Endothelial cell (in vitro differentiated cells): ENCODE measurements around the gene FDXACB1. TPM values are rescaled to one million over a fixed set of nuclear protein-coding genes. Genes with fewer than 3 reads are reported as not detected.

Experiments
- DNase-seq: peaks from one replicate; pipeline ENCODE4 v3.0.0; 2021; ENCODE audit warnings: low spot score
- H3K27ac Mint-ChIP-seq: one replicate; pipeline ENCODE4 v1.8.0; 2021; ENCODE audit warnings: mixed read lengths, inconsistent platforms; ENCODE audit not compliant: unreplicated experiment
- H3K27me3 Mint-ChIP-seq: one replicate; pipeline ENCODE4 v1.8.0; 2021; ENCODE audit warnings: mild to moderate bottlenecking, moderate library complexity, mixed read lengths, inconsistent platforms; ENCODE audit not compliant: unreplicated experiment
- H3K36me3 Mint-ChIP-seq: one replicate; pipeline ENCODE4 v1.8.0; 2021; ENCODE audit warnings: mild to moderate bottlenecking, low read depth, mixed read lengths, inconsistent platforms; ENCODE audit not compliant: unreplicated experiment
- H3K4me1 Mint-ChIP-seq: one replicate; pipeline ENCODE4 v1.8.0; 2021; ENCODE audit warnings: mild to moderate bottlenecking, mixed read lengths, inconsistent platforms; ENCODE audit not compliant: unreplicated experiment
- H3K4me3 Mint-ChIP-seq: one replicate; pipeline ENCODE4 v1.8.0; 2021; ENCODE audit warnings: mild to moderate bottlenecking, mixed read lengths, inconsistent platforms; ENCODE audit not compliant: unreplicated experiment
- H3K9me3 Mint-ChIP-seq: one replicate; pipeline ENCODE4 v1.8.0; 2021; ENCODE audit warnings: mixed read lengths, inconsistent platforms; ENCODE audit not compliant: unreplicated experiment
- total RNA-seq: library from RNA; stranded (reverse); fragmentation: NEBNext Ultra II Directional; extraction: Animal tissue kit (Norgen Biotek cat#: 25700); gene quantifications from one replicate; pipeline ENCODE4 v1.2.1, GENCODE V29; 2021; ENCODE audit not compliant: unreplicated experiment
- TF ChIP-seq, protein P1 (sequence below): fragments of 200-600 bp; sonication (generic); IDR thresholded peaks from one replicate; pipeline ENCODE4 v1.5.0; 2021; ENCODE audit warnings: antibody characterized with exemption; ENCODE audit not compliant: unreplicated experiment

Gene FDXACB1
- total RNA-seq, 1 donor from 2014 or later, result 1.4 TPM

DNA sequence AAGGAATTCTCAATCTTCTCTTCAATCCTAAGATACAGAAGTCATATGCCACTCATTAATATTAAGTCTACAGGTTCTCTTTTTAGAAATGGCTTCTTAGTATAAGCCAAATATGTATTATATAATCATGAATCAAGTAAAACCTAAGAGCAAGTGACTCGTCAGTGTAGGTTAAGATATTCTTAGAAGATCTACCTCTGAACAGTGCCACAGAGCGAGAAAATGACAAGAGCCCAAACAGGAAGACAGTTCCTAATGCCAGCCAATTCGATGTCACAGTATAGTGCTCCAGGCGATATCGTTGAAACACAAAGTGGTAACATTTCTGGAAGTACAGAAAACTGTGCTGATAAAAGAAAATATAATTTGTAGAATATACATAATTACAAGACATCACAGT is 40.9 kb downstream of the FDXACB1 start:
- H3K27ac Mint-ChIP-seq, result no peak overlapping the region

DNA sequence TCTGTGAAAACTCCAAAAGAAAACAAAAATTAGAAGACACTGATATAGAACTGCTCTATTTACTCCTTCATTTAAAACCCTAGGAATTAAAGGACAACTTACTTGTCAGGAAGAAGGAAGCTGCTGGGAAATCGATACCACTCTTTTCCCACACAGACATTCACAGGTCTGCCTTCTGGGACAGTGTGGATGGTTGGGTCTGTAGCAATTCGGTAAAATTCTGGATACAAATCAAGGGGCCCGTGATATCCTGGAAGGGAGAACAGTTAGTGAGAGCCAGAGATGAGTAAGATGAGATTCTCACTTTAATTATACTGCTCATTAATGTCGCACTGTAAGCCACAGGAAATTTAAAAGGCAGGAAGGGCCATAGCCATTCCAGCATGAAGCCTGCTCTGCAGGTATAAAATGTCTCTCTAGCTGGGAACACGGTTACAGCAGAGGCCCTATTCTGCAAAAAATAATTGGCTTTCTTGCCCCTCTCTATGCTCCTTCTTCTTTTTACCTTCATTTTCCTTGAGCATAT is 41.5 kb downstream of the FDXACB1 start:
- Mint-ChIP-seq H3K9me3 (no peaks in the 10 kb centered on the region), H3K4me1 (no peaks in the 10 kb centered on the region), H3K27me3 (peaks cover 3% of the 10 kb centered on the region), H3K4me3 (no peak overlapping the region), H3K27ac (no peak overlapping the region), H3K36me3 (peaks cover 4% of the 10 kb centered on the region)
- no peak for DNase-seq
- TF ChIP-seq, protein P1, sequence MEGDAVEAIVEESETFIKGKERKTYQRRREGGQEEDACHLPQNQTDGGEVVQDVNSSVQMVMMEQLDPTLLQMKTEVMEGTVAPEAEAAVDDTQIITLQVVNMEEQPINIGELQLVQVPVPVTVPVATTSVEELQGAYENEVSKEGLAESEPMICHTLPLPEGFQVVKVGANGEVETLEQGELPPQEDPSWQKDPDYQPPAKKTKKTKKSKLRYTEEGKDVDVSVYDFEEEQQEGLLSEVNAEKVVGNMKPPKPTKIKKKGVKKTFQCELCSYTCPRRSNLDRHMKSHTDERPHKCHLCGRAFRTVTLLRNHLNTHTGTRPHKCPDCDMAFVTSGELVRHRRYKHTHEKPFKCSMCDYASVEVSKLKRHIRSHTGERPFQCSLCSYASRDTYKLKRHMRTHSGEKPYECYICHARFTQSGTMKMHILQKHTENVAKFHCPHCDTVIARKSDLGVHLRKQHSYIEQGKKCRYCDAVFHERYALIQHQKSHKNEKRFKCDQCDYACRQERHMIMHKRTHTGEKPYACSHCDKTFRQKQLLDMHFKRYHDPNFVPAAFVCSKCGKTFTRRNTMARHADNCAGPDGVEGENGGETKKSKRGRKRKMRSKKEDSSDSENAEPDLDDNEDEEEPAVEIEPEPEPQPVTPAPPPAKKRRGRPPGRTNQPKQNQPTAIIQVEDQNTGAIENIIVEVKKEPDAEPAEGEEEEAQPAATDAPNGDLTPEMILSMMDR, result no peak

More for the DNA sequence above, 40.9 kb downstream of the FDXACB1 start:
- H3K4me3 Mint-ChIP-seq, result no peak overlapping the region
- H3K4me1 Mint-ChIP-seq, result no peaks in the 10 kb centered on the region
- peaks cover 3% of the 10 kb centered on the region for H3K27me3 Mint-ChIP-seq
- no peaks in the 10 kb centered on the region for H3K9me3 Mint-ChIP-seq
- DNase-seq, result no peak
- TF ChIP-seq, protein P1, result no peak
- peaks cover 4% of the 10 kb centered on the region for H3K36me3 Mint-ChIP-seq

DNA sequence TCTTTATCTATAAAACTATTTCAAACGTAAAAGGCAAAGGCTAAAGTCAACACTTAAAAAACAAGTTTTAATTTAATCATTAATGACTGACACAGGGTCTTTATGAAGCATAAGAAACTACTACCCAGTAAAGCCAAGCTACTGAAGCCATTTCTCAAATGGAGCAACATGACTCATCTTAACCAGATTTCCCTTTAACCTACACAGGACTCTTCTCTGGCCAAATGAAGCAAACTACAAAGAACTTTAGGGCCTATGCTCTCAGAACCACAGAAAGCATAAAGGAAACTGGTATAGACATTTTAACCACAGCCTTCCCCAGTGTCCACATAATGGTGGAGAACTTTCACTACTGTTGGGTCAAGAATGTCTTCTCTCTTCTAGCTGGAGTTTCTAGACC is 42.2 kb downstream of the FDXACB1 start:
- Mint-ChIP-seq H3K9me3 (no peaks in the 10 kb centered on the region), H3K36me3 (peaks cover 4% of the 10 kb centered on the region), H3K4me1 (no peaks in the 10 kb centered on the region), H3K27me3 (peaks cover 3% of the 10 kb centered on the region), H3K4me3 (no peak overlapping the region), H3K27ac (no peak overlapping the region)
- TF ChIP-seq, protein P1, result no peak
- no peak for DNase-seq

DNA sequence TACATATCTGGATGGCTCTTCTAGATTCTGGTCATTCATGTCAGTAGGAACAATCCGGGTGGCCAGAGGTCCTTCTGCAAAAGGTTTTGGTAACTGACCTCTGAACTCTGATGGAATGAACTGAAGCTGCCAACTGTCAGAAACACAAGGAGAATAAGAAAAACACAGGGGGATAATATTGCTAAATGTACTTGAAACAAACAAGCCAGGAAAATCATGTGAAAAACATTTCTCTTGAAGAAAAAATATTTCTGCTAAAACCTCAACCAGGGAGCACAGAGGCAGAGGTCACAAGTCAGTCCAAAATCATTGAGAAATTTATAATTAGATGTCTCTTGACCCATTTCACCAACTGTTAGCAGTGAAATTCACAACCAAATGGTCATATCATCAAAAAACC is 42.8 kb downstream of the FDXACB1 start:
- Mint-ChIP-seq H3K27ac (no peak overlapping the region), H3K4me1 (no peaks in the 10 kb centered on the region), H3K36me3 (peaks cover 4% of the 10 kb centered on the region), H3K4me3 (no peak overlapping the region), H3K9me3 (no peaks in the 10 kb centered on the region), H3K27me3 (peaks cover under 1% of the 10 kb centered on the region)
- DNase-seq, result no peak
- TF ChIP-seq, protein P1, result no peak

DNA sequence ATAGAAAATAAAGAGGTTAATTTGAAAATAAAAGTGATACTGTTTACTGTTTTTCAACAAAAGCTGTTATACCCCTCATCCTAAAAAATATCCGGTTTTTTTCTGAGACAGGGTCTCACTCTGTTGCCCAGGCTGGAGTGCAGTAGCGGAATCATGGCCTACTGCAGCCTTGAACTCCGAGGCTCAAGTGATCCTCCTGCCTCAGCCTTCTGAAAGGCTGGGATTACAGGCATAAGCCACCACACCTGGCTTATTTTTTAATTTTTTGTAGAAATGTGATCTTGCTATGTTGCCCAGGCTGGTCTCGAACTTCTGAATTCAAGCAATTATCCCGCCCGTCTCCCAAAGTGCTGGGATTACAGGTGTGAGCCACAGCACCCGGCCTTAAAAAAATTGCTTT is 43.3 kb downstream of the FDXACB1 start:
- H3K4me3 Mint-ChIP-seq, result no peak overlapping the region
- no peak for DNase-seq

More for the DNA sequence above, 43.3 kb downstream of the FDXACB1 start:
- Mint-ChIP-seq H3K27me3 (no peaks in the 10 kb centered on the region), H3K9me3 (no peaks in the 10 kb centered on the region), H3K36me3 (peaks cover 4% of the 10 kb centered on the region), H3K27ac (no peak overlapping the region), H3K4me1 (no peaks in the 10 kb centered on the region)
- TF ChIP-seq, protein P1, result no peak
